Uterus (tissue), 2 donors: ENCODE results near the gene RRP1.

ENCODE experiments used
- POLR2A ChIP-seq, 2 donors: fragments of 450-650 bp; IDR thresholded peaks; one replicate each; pipeline ENCODE4 v1.6.1; 2016; ENCODE audit warnings: antibody characterized with exemption in 2 of 2, mild to moderate bottlenecking in 1 of 2, moderate library complexity in 1 of 2
- TF ChIP-seq, protein P1 (sequence below), 4 experiments: fragments of 200-600 bp in 2 of 4; fragments of 450-650 bp in 2 of 4; sonication (generic) in 2 of 4; IDR thresholded peaks; one replicate each; pipeline ENCODE4 v1.5.1; 2016 to 2019; ENCODE audit warnings: antibody characterized with exemption in 4 of 4, mild to moderate bottlenecking in 2 of 4, moderate library complexity in 1 of 4

DNA sequence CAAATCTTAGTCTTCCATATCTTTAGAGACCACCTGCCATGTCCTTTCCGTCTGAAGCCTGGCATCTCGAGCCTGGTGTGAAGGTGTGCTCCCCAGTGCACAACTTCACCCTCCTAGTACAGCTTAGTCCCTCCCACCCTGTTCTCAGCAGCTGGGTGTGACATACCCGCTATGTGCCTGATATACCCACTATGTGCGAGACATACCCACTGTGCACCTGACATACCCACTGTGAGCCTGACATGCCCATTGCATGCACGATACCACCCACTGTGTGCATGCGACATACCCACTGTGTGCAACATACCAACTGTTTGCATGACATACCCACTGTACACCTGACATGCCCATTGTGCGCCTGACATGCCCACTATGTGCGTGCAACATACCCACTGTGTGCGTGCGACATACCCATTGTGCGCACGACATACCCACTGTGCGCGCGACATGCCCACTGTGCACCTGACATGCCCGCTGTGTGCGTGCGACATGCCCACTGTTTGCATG, 3.0 kb upstream of the RRP1 start:
- TF ChIP-seq POLR2A (IDR thresholded peaks at IDR 0.05) = no peak
- TF ChIP-seq, protein P1, sequence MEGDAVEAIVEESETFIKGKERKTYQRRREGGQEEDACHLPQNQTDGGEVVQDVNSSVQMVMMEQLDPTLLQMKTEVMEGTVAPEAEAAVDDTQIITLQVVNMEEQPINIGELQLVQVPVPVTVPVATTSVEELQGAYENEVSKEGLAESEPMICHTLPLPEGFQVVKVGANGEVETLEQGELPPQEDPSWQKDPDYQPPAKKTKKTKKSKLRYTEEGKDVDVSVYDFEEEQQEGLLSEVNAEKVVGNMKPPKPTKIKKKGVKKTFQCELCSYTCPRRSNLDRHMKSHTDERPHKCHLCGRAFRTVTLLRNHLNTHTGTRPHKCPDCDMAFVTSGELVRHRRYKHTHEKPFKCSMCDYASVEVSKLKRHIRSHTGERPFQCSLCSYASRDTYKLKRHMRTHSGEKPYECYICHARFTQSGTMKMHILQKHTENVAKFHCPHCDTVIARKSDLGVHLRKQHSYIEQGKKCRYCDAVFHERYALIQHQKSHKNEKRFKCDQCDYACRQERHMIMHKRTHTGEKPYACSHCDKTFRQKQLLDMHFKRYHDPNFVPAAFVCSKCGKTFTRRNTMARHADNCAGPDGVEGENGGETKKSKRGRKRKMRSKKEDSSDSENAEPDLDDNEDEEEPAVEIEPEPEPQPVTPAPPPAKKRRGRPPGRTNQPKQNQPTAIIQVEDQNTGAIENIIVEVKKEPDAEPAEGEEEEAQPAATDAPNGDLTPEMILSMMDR (IDR thresholded peaks at IDR 0.05) = no peak
